NCI-H526 treated with DMSO at 0.1 percent for 48 hours (cell line): ENCODE measurements around the gene THOC1.

Experiments used
- DNase-seq: peaks from one replicate; lab custom pipeline; 2025; lab: John Stamatoyannopoulos, UW

THOC1 gene

GRCh38 chr18:213966-214365 lies 53.9 kb downstream of the THOC1 start:
- DNase-seq = no peak

GRCh38 chr18:213505-213904 lies 54.3 kb downstream of the THOC1 start:
- no peak for DNase-seq

DNA sequence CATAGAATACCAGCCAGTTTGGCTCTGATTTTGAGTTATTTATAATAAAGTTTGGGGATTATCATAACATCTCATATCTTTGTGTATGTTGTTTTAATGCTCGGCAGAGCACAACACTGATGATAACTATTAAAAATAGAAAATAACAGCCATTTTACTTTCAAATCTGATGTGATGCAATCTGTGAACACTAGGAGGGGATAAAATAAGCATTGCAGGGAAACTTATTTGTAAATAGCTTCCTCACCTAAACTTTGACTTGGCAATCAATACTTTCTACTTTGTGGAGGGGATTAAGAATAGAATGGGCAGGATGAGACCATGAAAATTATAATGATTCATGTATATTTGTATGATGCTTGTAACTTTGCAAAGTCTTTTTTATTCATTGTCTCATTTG lies 55.1 kb downstream of the THOC1 start:
- no peak for DNase-seq

GRCh38 chr18:211582-211981 lies 56.3 kb downstream of the THOC1 start:
- DNase-seq = no peak

DNA sequence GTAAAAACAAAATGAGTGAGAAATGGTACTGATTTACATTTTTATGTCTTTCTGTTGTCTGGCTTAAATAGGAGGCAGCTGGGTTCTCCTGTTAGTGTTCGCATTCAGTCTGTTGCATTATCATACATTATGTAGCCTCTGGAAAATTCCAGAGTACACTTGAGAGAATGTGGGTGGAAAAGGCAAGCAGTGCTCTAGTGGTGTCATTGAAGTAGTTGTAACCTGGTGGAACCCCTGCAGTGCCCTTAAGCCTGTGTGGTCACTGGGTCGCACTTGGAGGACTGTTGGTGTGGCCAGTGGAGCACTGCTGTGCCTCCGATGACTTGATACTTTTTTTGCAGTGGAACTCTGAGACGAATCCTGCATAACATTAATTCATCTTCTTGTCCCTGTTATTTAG lies 57.1 kb downstream of the THOC1 start:
- DNase-seq = no peak

GRCh38 chr18:210075-210474 lies 57.8 kb downstream of the THOC1 start:
- DNase-seq = no peak

DNA sequence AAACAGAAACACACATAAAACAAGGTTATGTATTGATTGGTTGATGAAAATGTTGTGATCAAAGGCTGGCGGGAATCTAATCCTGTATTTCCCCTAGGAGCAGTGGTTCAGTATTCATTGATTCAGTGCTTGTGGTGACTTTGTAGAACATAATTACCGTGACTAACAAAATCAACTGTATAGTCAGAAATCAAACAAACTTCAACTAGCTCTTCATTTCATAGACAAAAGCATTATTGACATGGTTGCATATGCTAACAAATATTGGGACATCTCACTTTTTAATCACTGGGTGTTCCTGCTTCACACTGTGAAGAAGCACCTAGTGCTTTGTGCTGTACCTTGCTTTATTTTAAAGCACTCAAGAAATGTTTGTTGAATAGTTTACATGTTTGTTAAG lies 68.1 kb downstream of the THOC1 start:
- DNase-seq = no peak

GRCh38 chr18:199214-199613 lies 68.6 kb downstream of the THOC1 start:
- DNase-seq = no peak

- no peak for DNase-seq
Measured at GRCh38 chr18:195651-196050, 72.2 kb downstream of the THOC1 start.

- DNase-seq = no peak
Measured at GRCh38 chr18:192801-193200, 75.0 kb downstream of the THOC1 start.

DNA sequence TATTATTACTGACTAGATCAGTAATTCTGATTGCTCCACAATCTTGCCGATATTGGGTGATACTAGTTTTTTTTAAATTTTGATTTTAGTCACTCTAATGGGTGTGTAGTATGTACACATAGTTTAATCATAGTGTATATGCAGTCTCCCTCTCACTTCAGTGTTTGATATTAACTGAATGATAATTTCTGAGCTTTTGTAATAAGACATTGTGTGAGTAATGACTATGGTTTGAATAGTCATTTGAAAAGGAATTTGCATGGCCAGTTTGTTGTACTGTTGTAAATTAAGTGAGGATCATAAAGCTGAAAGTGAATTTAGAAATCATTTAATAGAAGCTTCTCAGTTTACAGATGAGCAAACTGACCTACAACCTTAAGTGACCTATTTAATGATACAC lies 76.1 kb downstream of the THOC1 start:
- DNase-seq = no peak

DNA sequence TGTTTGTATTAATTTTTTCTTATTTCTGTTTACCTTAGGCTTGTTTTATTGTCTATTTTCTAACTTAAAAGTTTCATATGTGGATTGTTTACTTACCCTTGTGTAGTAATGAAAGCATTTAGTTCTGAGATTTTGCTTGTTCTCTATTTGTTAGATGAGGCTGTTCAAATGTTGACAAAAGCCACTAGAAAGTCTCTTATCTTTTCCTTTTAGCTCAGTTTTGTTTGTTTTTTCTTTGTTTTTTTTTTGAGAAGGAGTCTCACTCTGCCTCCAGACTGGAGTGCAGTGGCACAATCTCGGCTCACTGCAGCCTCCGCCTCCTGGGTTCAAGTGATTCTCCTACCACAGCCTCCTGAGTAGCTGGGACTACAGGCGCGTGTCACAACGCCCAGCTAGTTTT lies 78.6 kb downstream of the THOC1 start:
- DNase-seq = no peak

- DNase-seq = peak; percentile 23
Measured at GRCh38 chr18:183769-184168, 84.1 kb downstream of the THOC1 start.

- DNase-seq = peak; percentile 74
Measured at GRCh38 chr18:181711-182110, 86.1 kb downstream of the THOC1 start.

DNA sequence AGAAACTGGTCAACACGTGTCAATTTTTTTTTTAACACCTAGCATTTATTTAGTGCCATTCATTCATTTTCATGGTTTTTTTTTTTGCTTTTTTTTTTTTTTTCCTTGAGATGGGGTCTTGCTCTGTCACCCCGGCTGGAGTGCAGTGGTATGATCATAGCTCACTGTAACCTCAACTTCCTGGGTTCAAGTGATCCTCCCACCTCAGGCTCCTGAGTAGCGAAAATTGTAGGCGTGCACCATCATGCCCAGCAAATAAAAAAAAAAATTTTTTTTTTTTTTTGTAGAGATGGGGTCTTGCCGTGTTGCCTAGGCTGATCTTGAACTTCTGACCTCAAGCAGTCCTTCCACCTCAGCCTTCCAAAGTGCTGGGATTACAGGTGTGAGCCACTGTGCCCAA lies 88.3 kb downstream of the THOC1 start:
- DNase-seq = no peak

DNA sequence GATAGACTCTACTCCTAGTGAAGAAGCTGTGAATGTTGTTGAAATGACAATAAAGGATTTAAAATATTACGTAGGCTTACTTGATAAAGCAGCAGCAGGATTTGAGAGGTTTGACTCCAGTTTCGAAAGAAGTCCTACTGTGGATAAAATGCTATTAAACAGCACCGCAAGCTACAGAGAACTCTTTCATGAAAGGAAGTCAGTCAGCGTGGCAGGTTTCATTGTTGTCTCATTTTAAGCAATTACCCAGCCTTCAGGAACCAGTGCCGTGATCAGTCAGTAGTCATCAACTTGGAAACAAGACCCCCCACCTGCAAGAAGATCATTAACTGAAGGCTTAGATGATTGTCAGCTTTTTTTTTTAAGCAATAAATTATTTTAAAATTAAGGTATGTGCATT lies 95.5 kb downstream of the THOC1 start:
- no peak for DNase-seq
